ENCODE data around the gene GALNT15. TPM values are rescaled to one million over a fixed set of nuclear protein-coding genes. Genes with fewer than 3 reads are reported as not detected.
A peak's percentile ranks its signal among the peaks of the same experiment; 100 is the strongest.

The GALNT15 gene
- polyA plus RNA-seq, 1 of the 3 experiments (the other 2 are of a cell fraction): 4.7 TPM

GRCh38 chr3:16150285-16150684 lies 24.2 kb upstream of the GALNT15 start (continued):
- TF ChIP-seq FOSL2 (IDR thresholded peaks at IDR 0.05; ENCODE audit: borderline replicate concordance, low read depth) (no peak), ELF1 (IDR thresholded peaks at IDR 0.05) (no peak)

GRCh38 chr3:16151109-16151508 lies 23.4 kb upstream of the GALNT15 start:
- peaks cover 7% of the 10 kb centered on the region for H3F3A ChIP-seq (replicated peaks; ENCODE audit: insufficient read depth)
- TF ChIP-seq NFIC (IDR thresholded peaks at IDR 0.05; ENCODE audit: borderline replicate concordance) (peak; percentile 61), USF1 (IDR thresholded peaks at IDR 0.05; ENCODE audit: borderline replicate concordance, low read depth) (no peak), TCF12 (IDR thresholded peaks at IDR 0.05) (peak; percentile 52), FOSL2 (IDR thresholded peaks at IDR 0.05; ENCODE audit: borderline replicate concordance, low read depth) (0 out of 2 replicates have a peak, but pooled peaks have one; percentile 7)
- no peaks in the 10 kb centered on the region for H3K79me2 ChIP-seq (ENCODE audit: insufficient read depth)
- no peaks in the 10 kb centered on the region; a peak in 1 of 4 replicates for H3K4me1 ChIP-seq (ENCODE audit: control insufficient read depth in 1 of 2, insufficient read depth in 2 of 2, low read depth in 1 of 2, low read length in 1 of 2)
- H3K9me3 ChIP-seq: 0 out of 2 replicates have a peak, but pooled peaks cover 7% of the 10 kb centered on the region
- H3K4me3 ChIP-seq (ENCODE audit: low read depth in 2 of 2, low read length in 1 of 2): no peak overlapping the region
- WGBS (ENCODE audit: low lambda C conversion rate): 24% methylated on average over 4 of the region's 4 CpGs
- no peaks in the 10 kb centered on the region for H4K20me1 ChIP-seq (ENCODE audit: insufficient read depth)
- CTCF ChIA-PET: interaction anchor here (0.9 to 1.9 kb wide), 2 partner anchors 27 to 102 kb away, joined by 3 to 4 read pairs; no protein-coding TSS in a partner anchor
- POLR2A ChIA-PET: no interaction called here
- no peak for DNase-seq
- H3K36me3 ChIP-seq (replicated peaks in 1 of 2; ENCODE audit: control insufficient read depth in 1 of 2, insufficient read depth in 2 of 2, low read length in 1 of 2): peaks cover 0 to 5% of the 10 kb centered on the region in 2 experiments
- H3K27me3 ChIP-seq (ENCODE audit: insufficient read depth): no peaks in the 10 kb centered on the region
- no peak overlapping the region for H2AFZ ChIP-seq (ENCODE audit: low read depth)
- H3K9ac ChIP-seq: no peak overlapping the region
- no peak overlapping the region for H3K4me2 ChIP-seq
- peak overlapping the region in 1 of 2 experiments; percentile 49; a peak in 1 of 4 replicates for H3K27ac ChIP-seq (ENCODE audit: low read depth in 2 of 2, low read length in 1 of 2)
- H3K9me2 ChIP-seq: no peaks in the 10 kb centered on the region

- H2AFZ ChIP-seq (ENCODE audit: low read depth): no peak overlapping the region
- CTCF ChIA-PET: interaction anchor here (0.9 kb wide), 1 partner anchor 10 kb away, joined by 4 read pairs; no protein-coding TSS in a partner anchor
- H3K9me3 ChIP-seq: no peaks in the 10 kb centered on the region
- no peaks in the 10 kb centered on the region for H3K27me3 ChIP-seq (ENCODE audit: insufficient read depth)
- no peaks in the 10 kb centered on the region for H3K36me3 ChIP-seq (replicated peaks in 1 of 2; ENCODE audit: control insufficient read depth in 1 of 2, insufficient read depth in 2 of 2, low read length in 1 of 2)
- H3K4me1 ChIP-seq (ENCODE audit: control insufficient read depth in 1 of 2, insufficient read depth in 2 of 2, low read depth in 1 of 2, low read length in 1 of 2): no peaks in the 10 kb centered on the region; a peak in 1 of 4 replicates
- H3K9me2 ChIP-seq: no peaks in the 10 kb centered on the region
- H3K4me3 ChIP-seq (ENCODE audit: low read depth in 2 of 2, low read length in 1 of 2): no peak overlapping the region
- no peak overlapping the region for H3K4me2 ChIP-seq
- 87% methylated on average over 6 of the region's 6 CpGs for WGBS (ENCODE audit: low lambda C conversion rate)
- no peaks in the 10 kb centered on the region for H4K20me1 ChIP-seq (ENCODE audit: insufficient read depth)
- POLR2A ChIA-PET: no interaction called here
- TF ChIP-seq TAF1 (IDR thresholded peaks at IDR 0.05; ENCODE audit: borderline replicate concordance, low read depth, low read length) (no peak), GATA2 (CRISPR knock-in tag; IDR thresholded peaks at IDR 0.05) (no peak), RCOR1 (IDR thresholded peaks at IDR 0.05; ENCODE audit: low read length) (no peak)
- no peaks in the 10 kb centered on the region for H3K79me2 ChIP-seq (ENCODE audit: insufficient read depth)
- no peak for DNase-seq
- no peak overlapping the region for H3K27ac ChIP-seq (ENCODE audit: low read depth in 2 of 2, low read length in 1 of 2)
- H3K9ac ChIP-seq: no peak overlapping the region
- no peaks in the 10 kb centered on the region for H3F3A ChIP-seq (replicated peaks; ENCODE audit: insufficient read depth)
Measured at GRCh38 chr3:16168211-16168610, 6.3 kb upstream of the GALNT15 start.

- CTCF ChIA-PET: interaction anchor here (6.5 kb wide), 1 partner anchor 122 kb away, joined by 50 read pairs; no protein-coding TSS in a partner anchor
- 60% methylated on average over 2 of the region's 2 CpGs for WGBS (ENCODE audit: low lambda C conversion rate)
- Histone ChIP-seq H3K4me2 (no peak overlapping the region), H3K9ac (no peak overlapping the region), H3K79me2 (ENCODE audit: insufficient read depth) (0 out of 2 replicates have a peak, but pooled peaks cover 4% of the 10 kb centered on the region), H3K9me3 (no peaks in the 10 kb centered on the region), H3K4me3 (ENCODE audit: low read depth in 2 of 2, low read length in 1 of 2) (no peak overlapping the region), H3K27me3 (ENCODE audit: insufficient read depth) (no peaks in the 10 kb centered on the region), H3K4me1 (ENCODE audit: control insufficient read depth in 1 of 2, insufficient read depth in 2 of 2, low read depth in 1 of 2, low read length in 1 of 2) (peaks cover 9 to 14% of the 10 kb centered on the region in 2 experiments), H3K9me2 (no peaks in the 10 kb centered on the region), H2AFZ (ENCODE audit: low read depth) (no peak overlapping the region), H3K36me3 (replicated peaks in 1 of 2; ENCODE audit: control insufficient read depth in 1 of 2, insufficient read depth in 2 of 2, low read length in 1 of 2) (no peaks in the 10 kb centered on the region), H4K20me1 (ENCODE audit: insufficient read depth) (no peaks in the 10 kb centered on the region), H3K27ac (ENCODE audit: low read depth in 2 of 2, low read length in 1 of 2) (no peak overlapping the region), H3F3A (replicated peaks; ENCODE audit: insufficient read depth) (peaks cover 19% of the 10 kb centered on the region)
- no peak for DNase-seq
- POLR2A ChIA-PET: no interaction called here
- TF ChIP-seq USF1 (IDR thresholded peaks at IDR 0.05; ENCODE audit: borderline replicate concordance, low read depth) (no peak), POLR2AphosphoS5 (IDR thresholded peaks at IDR 0.05; ENCODE audit: low read depth, low read length) (no peak), IRF3 (IDR thresholded peaks at IDR 0.05; ENCODE audit: low read depth, low read length) (no peak), TEAD4 (IDR thresholded peaks at IDR 0.05; ENCODE audit: borderline replicate concordance, insufficient read depth) (no peak), FOXM1 (IDR thresholded peaks at IDR 0.05; ENCODE audit: low read depth) (no peak), PBX3 (IDR thresholded peaks at IDR 0.05) (no peak), MEF2A (IDR thresholded peaks at IDR 0.05; ENCODE audit: borderline replicate concordance, low read depth) (no peak), SIN3A (IDR thresholded peaks at IDR 0.05; ENCODE audit: borderline replicate concordance, low read depth, low read length) (no peak), RFX5 (IDR thresholded peaks at IDR 0.05; ENCODE audit: low read length) (no peak), RCOR1 (IDR thresholded peaks at IDR 0.05; ENCODE audit: low read length) (no peak)
Measured at GRCh38 chr3:16171009-16171408, 3.5 kb upstream of the GALNT15 start.
